Measurements from ENCODE around the gene MMP28. TPM values are rescaled to one million over a fixed set of nuclear protein-coding genes. Genes with fewer than 3 reads are reported as not detected.

The MMP28 gene, protein sequence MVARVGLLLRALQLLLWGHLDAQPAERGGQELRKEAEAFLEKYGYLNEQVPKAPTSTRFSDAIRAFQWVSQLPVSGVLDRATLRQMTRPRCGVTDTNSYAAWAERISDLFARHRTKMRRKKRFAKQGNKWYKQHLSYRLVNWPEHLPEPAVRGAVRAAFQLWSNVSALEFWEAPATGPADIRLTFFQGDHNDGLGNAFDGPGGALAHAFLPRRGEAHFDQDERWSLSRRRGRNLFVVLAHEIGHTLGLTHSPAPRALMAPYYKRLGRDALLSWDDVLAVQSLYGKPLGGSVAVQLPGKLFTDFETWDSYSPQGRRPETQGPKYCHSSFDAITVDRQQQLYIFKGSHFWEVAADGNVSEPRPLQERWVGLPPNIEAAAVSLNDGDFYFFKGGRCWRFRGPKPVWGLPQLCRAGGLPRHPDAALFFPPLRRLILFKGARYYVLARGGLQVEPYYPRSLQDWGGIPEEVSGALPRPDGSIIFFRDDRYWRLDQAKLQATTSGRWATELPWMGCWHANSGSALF
- polyA plus RNA-seq (2011; rRNA removed) (6.7 and 7.1 TPM in 2 replicates), polyA plus RNA-seq (2017; fragmentation: RNase III; extraction: RNeasy Plus Mini Kit Qiagen cat#74134 plus additional on column Dnase treatment) (5.2 to 8.3 TPM (median 6.6 TPM) in 3 replicates), polyA minus RNA-seq (2011; rRNA and poly(A)+ RNA removed) (3.5 and 4.4 TPM in 2 replicates)
- 5.0 and 5.1 TPM in 2 replicates for polyA plus RNA-seq (2012; cell fraction: cytosol; rRNA removed)
- 4.7 and 7.1 TPM in 2 replicates for polyA plus RNA-seq (2012; cell fraction: nucleus; rRNA removed)

DNA sequence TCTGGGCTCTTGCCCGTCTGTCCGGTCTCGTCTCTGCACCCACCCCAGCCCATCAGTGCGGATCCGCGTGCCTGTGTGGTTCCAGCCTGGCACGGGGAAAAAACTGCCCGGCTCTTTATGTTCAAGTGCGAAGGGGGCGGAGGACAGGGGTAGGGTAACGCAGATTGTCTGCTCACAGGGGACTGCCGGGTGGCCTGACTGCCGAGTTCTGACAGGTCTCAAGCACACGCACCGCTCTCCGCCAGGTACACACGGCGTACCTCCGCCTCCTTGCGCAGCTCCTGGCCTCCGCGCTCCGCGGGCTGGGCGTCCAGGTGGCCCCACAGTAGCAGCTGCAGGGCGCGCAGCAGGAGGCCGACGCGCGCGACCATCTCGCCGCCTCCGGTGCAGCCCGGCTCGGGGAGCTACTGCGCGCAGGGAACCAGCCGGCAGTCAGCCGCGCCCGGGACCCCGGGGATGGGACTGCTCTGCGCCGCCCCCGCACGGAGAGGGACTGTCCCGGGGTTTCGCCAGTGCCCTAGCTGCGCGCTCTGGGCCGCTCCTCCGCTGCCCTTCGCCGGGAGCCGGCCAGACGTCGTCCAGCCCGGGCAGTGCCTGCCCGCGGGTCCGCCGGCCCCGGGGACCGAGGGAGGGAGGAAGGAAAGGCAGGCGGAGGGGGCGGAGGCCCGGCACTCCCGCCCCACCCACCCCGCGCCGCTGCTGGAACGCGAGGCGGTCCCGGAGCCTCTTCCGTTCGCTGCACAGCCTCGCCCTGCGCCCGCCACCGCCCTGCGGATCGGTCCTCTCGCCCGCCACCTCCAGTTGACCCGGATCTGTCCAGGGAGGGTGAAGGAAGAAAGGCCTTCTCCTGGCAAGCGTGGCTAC lies at the start of gene MMP28:
TSS of gene MMP28 (minus strand) at position 635 of the 864 bp plus-strand sequence. CDS start at position 371, 264 bp downstream.
- H3K27ac ChIP-seq: peak within 1 kb of the TSS; percentile 74 to 90
- POLR2A ChIA-PET: interaction anchor here (0.5 to 1.7 kb wide), 3 partner anchors 14 to 56 kb away, joined by 3 to 6 read pairs (median 5); partner anchors contain the start of gene TAF15

More for the DNA sequence above, at the start of gene MMP28:
- ATAC-seq (peak; percentile 83 to 86), FAIRE-seq (no peak), DNase-seq (ENCODE audit: low read depth in 1 of 2, low spot score in 1 of 2) (peak; percentile 52 to 70)
- H3K4me1 ChIP-seq: peaks cover 19% of the 10 kb centered on the region
- H3K9me3 ChIP-seq: no peaks in the 10 kb centered on the region
- 28% methylated on average over 36 of the region's 89 CpGs for WGBS (ENCODE audit: missing lambda C conversion rate)
- peak within 1 kb of the TSS; percentile 88 for H3K4me2 ChIP-seq
- H3K4me3 ChIP-seq: peak within 1 kb of the TSS; percentile 56
- TF ChIP-seq HOXA7 (CRISPR knock-in tag; IDR thresholded peaks at IDR 0.05) (no peak), EP300 (IDR thresholded peaks at IDR 0.05) (no peak), KDM1A (IDR thresholded peaks at IDR 0.05; ENCODE audit: low read depth) (no peak), HEYL (CRISPR knock-in tag; IDR thresholded peaks at IDR 0.05) (no peak), TFCP2L1 (CRISPR knock-in tag; IDR thresholded peaks at IDR 0.05) (no peak), HOXB5 (CRISPR knock-in tag; IDR thresholded peaks at IDR 0.05) (no peak), RCOR1 (IDR thresholded peaks at IDR 0.05; ENCODE audit: low read depth, low read length) (no peak), MYC (IDR thresholded peaks at IDR 0.05; ENCODE audit: borderline replicate concordance, low read length) (no peak), CHD4 (IDR thresholded peaks at IDR 0.05; ENCODE audit: borderline replicate concordance) (no peak), ESRRA (IDR thresholded peaks at IDR 0.05; ENCODE audit: borderline replicate concordance, low read length) (no peak), ZNF302 (CRISPR knock-in tag; IDR thresholded peaks at IDR 0.05) (no peak), JUN (IDR thresholded peaks at IDR 0.05) (peak in 1 of 2 experiments; percentile 33; a peak in 1 of 5 replicates), ZFP36 (IDR thresholded peaks at IDR 0.05; ENCODE audit: borderline replicate concordance, partially characterized antibody) (no peak), FOXS1 (CRISPR knock-in tag; IDR thresholded peaks at IDR 0.05) (no peak), CHD2 (IDR thresholded peaks at IDR 0.05; ENCODE audit: low read length, partially characterized antibody) (no peak), RARB (CRISPR knock-in tag; IDR thresholded peaks at IDR 0.05) (no peak), ZC3H11A (IDR thresholded peaks at IDR 0.05) (no peak), CEBPB (IDR thresholded peaks at IDR 0.05) (no peak), EHF (CRISPR knock-in tag; IDR thresholded peaks at IDR 0.05) (no peak), SMC3 (IDR thresholded peaks at IDR 0.05) (0 out of 3 replicates have a peak, but pooled peaks have one; percentile 11), POLR2A (IDR thresholded peaks at IDR 0.05; ENCODE audit: low read length) (peak; percentile 43), CBX8 (IDR thresholded peaks at IDR 0.05) (no peak)
- TF ChIP-seq, protein P1, sequence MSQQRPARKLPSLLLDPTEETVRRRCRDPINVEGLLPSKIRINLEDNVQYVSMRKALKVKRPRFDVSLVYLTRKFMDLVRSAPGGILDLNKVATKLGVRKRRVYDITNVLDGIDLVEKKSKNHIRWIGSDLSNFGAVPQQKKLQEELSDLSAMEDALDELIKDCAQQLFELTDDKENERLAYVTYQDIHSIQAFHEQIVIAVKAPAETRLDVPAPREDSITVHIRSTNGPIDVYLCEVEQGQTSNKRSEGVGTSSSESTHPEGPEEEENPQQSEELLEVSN (IDR thresholded peaks at IDR 0.05; ENCODE audit: borderline replicate concordance, low read depth): peak; percentile 62; the same call in 1 of the 2 replicates
- TF ChIP-seq, protein P2, sequence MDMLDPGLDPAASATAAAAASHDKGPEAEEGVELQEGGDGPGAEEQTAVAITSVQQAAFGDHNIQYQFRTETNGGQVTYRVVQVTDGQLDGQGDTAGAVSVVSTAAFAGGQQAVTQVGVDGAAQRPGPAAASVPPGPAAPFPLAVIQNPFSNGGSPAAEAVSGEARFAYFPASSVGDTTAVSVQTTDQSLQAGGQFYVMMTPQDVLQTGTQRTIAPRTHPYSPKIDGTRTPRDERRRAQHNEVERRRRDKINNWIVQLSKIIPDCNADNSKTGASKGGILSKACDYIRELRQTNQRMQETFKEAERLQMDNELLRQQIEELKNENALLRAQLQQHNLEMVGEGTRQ (IDR thresholded peaks at IDR 0.05): no peak
- TF ChIP-seq, protein P3, sequence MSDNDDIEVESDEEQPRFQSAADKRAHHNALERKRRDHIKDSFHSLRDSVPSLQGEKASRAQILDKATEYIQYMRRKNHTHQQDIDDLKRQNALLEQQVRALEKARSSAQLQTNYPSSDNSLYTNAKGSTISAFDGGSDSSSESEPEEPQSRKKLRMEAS (IDR thresholded peaks at IDR 0.05): no peak; the same call in 1 of the 2 replicates
- TF ChIP-seq, protein P4, sequence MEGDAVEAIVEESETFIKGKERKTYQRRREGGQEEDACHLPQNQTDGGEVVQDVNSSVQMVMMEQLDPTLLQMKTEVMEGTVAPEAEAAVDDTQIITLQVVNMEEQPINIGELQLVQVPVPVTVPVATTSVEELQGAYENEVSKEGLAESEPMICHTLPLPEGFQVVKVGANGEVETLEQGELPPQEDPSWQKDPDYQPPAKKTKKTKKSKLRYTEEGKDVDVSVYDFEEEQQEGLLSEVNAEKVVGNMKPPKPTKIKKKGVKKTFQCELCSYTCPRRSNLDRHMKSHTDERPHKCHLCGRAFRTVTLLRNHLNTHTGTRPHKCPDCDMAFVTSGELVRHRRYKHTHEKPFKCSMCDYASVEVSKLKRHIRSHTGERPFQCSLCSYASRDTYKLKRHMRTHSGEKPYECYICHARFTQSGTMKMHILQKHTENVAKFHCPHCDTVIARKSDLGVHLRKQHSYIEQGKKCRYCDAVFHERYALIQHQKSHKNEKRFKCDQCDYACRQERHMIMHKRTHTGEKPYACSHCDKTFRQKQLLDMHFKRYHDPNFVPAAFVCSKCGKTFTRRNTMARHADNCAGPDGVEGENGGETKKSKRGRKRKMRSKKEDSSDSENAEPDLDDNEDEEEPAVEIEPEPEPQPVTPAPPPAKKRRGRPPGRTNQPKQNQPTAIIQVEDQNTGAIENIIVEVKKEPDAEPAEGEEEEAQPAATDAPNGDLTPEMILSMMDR (IDR thresholded peaks at IDR 0.05): no peak
- TF ChIP-seq, protein P5, sequence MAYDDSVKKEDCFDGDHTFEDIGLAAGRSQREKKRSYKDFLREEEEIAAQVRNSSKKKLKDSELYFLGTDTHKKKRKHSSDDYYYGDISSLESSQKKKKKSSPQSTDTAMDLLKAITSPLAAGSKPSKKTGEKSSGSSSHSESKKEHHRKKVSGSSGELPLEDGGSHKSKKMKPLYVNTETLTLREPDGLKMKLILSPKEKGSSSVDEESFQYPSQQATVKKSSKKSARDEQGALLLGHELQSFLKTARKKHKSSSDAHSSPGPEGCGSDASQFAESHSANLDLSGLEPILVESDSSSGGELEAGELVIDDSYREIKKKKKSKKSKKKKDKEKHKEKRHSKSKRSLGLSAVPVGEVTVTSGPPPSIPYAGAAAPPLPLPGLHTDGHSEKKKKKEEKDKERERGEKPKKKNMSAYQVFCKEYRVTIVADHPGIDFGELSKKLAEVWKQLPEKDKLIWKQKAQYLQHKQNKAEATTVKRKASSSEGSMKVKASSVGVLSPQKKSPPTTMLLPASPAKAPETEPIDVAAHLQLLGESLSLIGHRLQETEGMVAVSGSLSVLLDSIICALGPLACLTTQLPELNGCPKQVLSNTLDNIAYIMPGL (CRISPR knock-in tag; IDR thresholded peaks at IDR 0.05; ENCODE audit: borderline replicate concordance): no peak
- TF ChIP-seq, protein P6, sequence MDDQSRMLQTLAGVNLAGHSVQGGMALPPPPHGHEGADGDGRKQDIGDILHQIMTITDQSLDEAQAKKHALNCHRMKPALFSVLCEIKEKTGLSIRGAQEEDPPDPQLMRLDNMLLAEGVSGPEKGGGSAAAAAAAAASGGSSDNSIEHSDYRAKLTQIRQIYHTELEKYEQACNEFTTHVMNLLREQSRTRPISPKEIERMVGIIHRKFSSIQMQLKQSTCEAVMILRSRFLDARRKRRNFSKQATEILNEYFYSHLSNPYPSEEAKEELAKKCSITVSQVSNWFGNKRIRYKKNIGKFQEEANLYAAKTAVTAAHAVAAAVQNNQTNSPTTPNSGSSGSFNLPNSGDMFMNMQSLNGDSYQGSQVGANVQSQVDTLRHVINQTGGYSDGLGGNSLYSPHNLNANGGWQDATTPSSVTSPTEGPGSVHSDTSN (IDR thresholded peaks at IDR 0.05): no peak
- CTCF ChIA-PET: interaction anchor here (10.3 to 30.3 kb wide), 2 partner anchors 12 to 27 kb away, joined by 170 to 2039 read pairs; partner anchors contain the start of genes C17orf50, GAS2L2 and TAF15

Measured in A549 (cell line).